Keratinocyte (primary cell): ENCODE data around the gene KARS1.

ENCODE experiments used
- CTCF ChIP-seq, 3 experiments: IDR thresholded peaks in 1 of 3; conservative IDR thresholded peaks in 1 of 3; optimal IDR thresholded peaks in 1 of 3; 2 replicates in 2 of 3; 3 replicates in 1 of 3; pipeline versions ENCODE3 to v1.5.1; 2011; ENCODE audit warnings: low read length in 3 of 3, mild to moderate bottlenecking in 3 of 3, moderate library complexity in 2 of 3, control low read depth in 1 of 3, inconsistent platforms in 1 of 3; ENCODE audit not compliant: insufficient read depth in 2 of 3; ENCODE audit errors: extremely low read depth in 1 of 3
- EZH2 ChIP-seq: IDR thresholded peaks from one replicate; pipeline ENCODE4 v1.6.1; 2012; ENCODE audit warnings: inconsistent platforms, mild to moderate bottlenecking, low read length, moderate library complexity

DNA sequence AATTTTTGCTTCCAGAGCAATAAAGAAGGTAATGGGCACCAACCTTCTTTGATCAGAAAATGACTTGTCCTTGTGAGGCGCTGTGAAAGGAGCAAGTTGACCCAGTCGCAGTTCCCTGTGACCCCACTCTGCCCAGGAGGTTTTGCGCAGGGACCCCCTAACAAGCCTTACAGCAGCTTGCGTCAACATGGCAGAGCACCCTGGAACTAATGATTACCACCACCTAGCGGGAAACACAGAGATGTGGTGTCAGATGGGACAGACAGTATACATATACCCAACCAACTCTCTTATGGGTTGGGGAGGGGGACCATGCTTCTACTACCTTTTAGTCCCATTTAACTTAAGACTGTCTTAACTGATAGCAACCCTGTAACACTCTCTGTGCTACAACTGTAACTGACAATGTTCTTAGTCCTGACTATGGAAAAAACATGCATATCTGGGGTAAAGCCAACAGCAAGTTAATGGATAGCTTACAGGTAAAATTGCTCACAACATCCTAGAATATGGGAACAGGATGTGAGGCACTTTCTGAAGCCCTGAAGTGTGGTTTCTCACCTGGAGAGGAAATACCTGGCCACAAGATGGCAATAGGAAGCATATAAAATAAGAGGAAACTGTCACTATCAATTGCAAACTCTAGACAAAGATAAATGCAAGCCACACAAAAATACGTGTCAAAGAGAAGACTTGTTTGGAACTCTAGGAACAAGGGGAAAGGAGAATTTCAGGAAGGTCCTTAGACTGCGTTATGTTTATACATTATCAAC is 3.0 kb downstream of the KARS1 start:
- TF ChIP-seq CTCF (optimal IDR thresholded peaks at IDR 0.05 in 1 of 3, IDR thresholded peaks at IDR 0.05 in 1 of 3, conservative IDR thresholded peaks at IDR 0.05 in 1 of 3; ENCODE audit: extremely low read depth in 1 of 3, insufficient read depth in 2 of 3, low read length in 3 of 3), result peak in 2 of 3 experiments; percentile 14 to 45
- TF ChIP-seq EZH2, result no peak
